NCI-H2107 treated with DMSO at 0.1 percent for 48 hours (cell line): ENCODE data around the gene UBE2D3.
"Not testable (repeated sequence)": the region's sequence is repeated elsewhere in the genome, so short reads cannot be mapped to it uniquely, and the experiment has no call there.

Experiments
- DNase-seq: peaks from one replicate; lab custom pipeline; 2025; ENCODE audit not compliant: unreplicated experiment; lab: John Stamatoyannopoulos, UW

Gene UBE2D3

GRCh38 chr4:102832105-102832504, 4.8 kb upstream of the UBE2D3 start:
- no peak for DNase-seq

- no peak for DNase-seq
Observed at GRCh38 chr4:102829803-102830202, 2.5 kb upstream of the UBE2D3 start.

DNA sequence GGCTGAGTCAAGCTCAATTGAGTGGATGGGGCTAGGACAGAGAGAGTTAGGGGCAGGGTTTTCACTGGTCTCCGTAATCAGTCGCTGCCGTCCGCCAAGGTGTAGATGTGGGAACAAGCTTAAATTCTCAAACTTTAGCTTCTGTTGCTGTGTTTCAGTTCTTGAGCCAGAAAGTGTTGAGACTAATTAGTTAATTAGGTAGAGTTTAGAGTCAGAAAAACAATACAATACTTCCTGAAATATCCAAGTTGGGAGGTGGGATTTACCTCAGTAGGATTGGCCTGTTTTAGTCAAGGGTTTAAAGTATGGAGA, 1.1 kb upstream of the UBE2D3 start:
- no peak for DNase-seq

DNA sequence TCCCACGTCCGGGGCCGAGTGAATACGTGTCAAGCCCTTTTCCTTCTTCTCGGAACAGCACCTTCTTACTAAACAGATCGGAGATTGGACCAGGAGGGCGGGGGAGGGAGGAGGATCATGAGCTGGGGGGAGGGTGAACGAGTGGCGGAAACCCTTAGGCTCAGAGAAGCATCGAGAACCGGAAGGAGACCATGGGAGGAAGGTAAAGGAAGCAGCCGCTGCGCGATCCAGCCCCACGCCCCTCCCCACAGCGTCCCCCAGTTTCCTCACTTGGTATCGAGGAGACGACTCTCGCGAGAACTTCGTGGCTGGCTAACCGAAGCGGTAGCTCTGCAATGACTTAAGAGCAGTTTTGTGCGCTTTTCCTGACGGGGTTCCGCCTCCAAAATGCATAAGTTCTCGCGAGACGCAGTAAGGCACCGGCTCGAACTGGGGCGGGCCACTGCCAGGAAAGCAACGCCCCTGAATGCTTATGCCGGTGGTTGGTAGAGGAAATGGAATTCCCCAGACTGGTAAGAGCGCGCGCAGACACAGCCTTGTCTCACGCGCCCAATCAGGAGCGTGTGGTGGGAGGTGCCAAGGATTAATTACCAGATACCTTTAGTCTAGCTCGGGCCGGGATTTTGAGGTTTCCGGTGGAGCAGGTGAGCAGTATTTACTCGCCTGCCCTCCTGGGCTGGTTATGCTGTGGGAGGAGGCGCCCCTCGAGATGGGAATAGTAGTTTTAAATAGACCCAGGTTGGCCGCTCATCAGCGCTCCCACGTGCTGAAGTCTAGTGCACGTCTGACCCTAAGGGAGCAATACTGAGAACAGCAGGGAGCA, 534 bp upstream of the UBE2D3 start:
- DNase-seq, result peak; percentile 92

DNA sequence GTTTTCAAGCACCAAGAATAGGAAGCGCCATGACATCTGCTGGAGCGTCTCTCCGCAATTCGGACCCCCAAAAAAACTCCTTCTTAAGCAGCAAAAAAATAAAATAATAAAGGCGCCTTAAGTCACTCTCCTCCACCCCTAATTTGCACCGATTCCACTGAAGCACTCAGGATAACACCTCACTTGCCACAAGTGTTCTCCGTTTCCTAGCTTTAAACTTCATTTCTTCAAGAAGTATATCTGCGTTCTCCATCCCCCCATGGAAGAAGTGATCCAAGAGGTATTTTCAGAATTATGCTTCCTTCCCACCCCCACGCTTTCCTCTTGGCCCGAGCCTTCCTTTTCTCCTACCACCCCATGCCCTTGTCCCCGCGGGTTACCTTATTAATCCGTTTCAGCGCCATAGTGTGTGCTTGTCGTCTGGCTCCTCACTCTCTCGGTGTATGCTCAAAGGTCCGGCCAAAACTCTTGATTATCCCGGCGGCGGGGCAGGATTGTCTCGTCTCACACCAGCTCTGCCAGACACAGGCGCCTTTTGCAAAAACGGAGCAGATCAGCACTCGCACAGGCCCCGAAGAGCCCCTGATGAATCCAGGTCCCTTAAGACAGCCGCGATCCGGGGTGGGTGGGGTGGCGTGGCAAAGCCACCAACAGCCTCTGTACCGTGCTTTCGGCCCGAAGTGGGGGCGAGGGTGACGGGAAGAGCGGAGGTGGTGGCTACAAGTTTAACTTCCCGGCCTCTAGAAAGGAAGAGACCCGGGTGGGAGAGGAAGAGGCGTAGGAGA, 1.1 kb downstream of the UBE2D3 start:
- DNase-seq, result no peak

DNA sequence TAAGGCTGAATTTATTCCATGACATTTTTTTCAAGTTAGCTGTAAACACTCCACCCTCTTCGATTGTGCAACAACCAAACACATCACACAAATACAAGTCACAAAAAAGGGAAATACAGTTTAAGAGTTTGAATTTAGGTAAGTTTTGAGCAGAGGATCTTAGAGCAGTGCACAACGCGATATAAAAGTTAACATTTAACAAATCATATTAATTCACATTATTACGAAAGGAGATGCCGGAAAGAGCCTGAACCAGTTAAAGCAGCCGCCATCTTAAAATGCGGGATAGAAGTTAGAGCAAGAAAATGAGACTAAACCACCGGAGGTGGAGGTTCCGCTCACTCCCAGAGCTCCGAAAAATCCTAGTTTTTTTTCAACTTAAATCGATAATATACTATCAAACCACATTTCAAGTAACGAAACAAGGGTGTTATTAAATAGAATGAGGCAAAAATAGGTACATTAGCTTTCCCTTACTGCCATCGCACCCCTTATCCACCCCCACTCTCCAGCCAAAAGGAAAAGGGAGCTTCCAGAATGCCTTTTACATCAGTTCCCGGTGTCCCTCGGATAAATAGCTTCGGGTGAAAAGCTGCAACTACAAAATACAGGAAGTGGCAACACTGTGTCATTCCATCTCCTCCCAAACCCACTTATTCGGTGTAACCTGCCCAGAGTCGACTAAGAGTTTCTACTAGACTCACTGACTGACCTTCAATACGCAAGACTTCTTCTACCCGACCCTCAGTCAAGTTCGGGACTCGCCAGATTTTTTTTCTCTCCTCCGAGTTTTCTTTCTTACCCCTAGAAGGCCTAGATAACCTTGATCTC, 1.9 kb downstream of the UBE2D3 start:
- DNase-seq, result peak; percentile 43

DNA sequence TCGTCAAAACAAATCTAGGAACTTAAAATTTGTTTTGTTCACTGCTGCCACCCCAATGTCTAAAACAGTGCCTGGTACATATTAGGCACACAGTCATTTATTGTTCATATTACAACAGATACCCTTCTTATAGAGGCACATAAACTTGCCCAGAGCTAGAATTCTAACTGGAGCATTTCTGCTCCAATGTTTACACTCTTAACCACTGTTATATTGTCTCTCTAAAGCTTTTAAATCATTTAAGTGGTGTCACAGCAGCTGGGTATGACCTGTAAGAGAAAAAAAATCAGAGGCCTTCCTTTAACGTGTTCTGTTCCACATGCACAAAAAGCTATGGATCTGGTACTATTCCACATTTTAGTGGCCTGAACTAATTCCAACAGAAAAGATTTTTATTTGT, 3.0 kb downstream of the UBE2D3 start:
- DNase-seq, result no peak

- DNase-seq, result no peak
Observed at GRCh38 chr4:102823897-102824296, 3.5 kb downstream of the UBE2D3 start.

- DNase-seq, result no peak
Observed at GRCh38 chr4:102823464-102823863, 3.9 kb downstream of the UBE2D3 start.

DNA sequence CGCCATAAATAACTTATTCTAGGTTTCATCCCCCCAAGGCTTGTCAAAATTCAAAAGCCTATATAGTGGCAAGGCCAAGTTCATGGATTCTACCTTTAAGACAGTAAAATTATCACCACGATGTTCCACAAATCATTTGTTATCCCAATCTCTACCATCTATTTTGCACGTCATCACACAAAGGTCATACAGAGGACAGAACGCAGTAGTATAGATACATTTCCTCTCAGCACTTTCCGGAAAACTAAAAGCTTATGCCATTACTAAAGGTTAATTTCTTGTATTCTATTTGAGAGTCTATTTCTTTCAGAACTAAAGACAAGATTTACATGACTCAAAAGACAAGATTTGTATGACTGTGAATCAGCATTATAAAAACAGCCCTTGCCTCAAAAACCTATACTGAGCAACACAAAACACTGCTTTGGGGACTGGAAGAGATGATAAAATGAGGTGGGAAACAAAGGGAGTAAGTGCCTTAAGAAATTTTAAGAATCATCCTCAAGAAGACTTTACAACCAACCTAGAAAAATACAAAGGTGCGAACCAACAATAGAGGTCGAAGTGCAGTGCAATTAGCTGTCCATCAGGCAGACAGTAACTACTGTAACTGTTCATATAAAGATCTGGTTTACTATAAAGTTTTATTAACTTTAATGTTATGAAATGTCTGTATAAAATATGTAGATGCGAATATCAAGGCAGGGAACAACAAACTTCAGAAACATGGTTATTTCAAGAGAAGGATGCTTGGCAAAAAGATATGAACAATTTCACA, 7.6 kb downstream of the UBE2D3 start:
- no peak for DNase-seq

- not testable (repeated sequence) for DNase-seq
Observed at GRCh38 chr4:102819100-102819499, 8.3 kb downstream of the UBE2D3 start.

- no peak for DNase-seq
Observed at GRCh38 chr4:102817613-102818268, 9.6 kb downstream of the UBE2D3 start.

DNA sequence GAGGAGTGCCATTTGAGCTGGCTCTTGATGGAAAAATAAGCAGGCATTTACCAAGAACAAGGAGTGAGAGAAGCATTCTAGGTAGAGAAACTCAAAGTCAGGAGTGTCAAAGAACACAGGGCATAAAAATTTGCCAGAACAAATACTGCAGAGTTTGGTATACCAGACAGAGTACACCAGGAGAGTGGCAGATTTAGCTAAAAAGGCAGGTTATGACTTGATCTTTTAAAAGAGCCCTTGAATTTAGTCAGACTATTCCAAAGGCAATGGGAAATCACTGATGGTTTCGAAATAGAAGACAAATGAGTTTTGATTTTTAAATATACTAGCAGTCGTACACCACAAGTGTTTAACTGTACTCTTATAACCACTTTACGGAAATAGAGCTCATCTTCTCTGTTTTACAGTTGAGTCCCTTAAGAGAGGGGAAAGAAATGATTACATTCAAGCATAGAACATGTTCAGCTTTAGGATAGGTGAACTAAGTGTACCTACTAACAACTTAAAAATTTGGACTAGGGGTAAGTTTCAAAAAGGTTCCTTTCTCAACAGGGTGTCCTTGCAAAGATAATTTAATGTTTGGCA, 10.2 kb downstream of the UBE2D3 start:
- DNase-seq, result no peak

DNA sequence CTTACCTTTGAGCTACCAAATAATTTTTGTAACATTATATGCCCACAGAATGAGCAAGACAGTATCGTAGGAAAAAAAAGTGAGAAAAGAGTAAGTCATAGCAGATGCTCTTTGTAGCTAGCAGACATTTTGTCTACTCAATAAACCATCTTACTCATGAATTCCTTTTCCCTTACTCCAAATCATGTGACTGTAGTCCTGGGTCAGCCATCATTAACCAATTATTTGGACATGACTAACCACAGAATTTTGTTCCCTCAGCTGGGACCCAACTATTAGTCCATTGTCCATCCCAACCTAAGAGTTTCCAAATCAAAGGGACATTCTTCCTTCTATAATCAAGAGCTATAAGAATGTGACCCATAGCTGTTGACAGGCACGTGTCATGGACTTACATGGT, 11.4 kb downstream of the UBE2D3 start:
- DNase-seq, result no peak

DNA sequence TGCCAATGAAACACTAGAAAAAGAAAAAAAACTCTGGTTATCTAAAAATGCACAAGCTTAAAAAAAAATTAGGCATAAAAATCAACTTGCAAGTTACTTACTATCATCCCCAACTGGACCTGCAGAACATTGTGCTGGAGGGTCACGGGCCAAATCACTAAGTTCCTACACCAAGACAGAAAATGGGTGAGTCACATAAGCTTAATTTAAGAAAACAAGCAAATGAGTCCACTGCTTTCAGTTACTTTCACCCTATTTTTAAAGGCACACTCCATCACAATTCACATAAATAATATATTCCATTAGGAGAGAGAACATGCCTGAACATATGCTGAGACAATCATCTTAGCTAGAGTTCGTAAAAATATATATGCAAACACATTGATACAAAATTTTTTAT, 17.7 kb downstream of the UBE2D3 start:
- DNase-seq, result no peak

- DNase-seq, result no peak
Observed at GRCh38 chr4:102809190-102809589, 18.2 kb downstream of the UBE2D3 start.

- DNase-seq, result no peak
Observed at GRCh38 chr4:102808009-102808408, 19.3 kb downstream of the UBE2D3 start.

DNA sequence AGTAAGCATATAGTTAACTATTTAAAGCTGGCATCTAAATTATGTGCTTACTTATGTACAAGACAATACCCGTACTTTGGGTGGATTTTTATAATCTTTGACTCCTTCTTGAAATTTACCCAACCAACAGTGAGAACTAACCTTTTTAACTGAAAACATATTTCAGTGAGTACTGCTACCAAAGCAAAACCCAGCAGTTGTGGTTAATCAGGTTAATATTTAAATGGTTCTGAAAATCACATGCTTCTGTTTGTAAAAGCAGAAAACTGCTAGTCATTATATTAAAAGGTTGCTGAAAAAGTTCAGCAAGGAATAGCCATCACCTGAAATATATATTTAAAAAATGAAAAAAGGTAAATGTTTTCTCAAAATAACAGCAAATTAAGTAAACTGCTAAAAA, 20.0 kb downstream of the UBE2D3 start:
- DNase-seq, result no peak

GRCh38 chr4:102799816-102800215, 27.5 kb downstream of the UBE2D3 start:
- DNase-seq, result no peak

GRCh38 chr4:102794999-102795398, 32.4 kb downstream of the UBE2D3 start:
- DNase-seq, result no peak
